GM21619 (cell line): Measurements from ENCODE around the gene ST3GAL4.

ENCODE experiments used
- ATAC-seq: cut with Tn5 transposase; IDR thresholded peaks from one replicate; pipeline ENCODE4 v1.9.1; 2021; ENCODE audit not compliant: unreplicated experiment

Gene ST3GAL4

DNA sequence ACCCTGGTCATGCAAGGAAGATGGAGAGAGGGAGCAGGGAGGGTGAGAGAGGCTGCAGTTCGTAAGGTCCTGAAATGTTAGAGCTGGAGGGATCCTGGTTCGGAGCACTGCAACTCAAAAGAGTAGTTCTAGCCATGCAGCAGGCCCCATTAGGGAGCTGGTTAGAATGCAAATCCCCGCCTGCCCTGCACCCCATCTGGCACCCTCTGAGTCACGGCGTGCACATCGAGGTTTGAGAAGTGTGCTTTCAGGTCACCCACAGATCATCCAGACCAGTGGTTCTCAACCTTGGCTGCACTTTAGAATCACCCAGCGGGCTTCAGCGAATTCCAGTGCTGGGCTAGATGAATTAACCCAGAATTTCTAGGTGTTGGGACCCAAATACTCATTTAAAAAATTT lies 48.2 kb downstream of the ST3GAL4 start:
- peak; percentile 99 for ATAC-seq

DNA sequence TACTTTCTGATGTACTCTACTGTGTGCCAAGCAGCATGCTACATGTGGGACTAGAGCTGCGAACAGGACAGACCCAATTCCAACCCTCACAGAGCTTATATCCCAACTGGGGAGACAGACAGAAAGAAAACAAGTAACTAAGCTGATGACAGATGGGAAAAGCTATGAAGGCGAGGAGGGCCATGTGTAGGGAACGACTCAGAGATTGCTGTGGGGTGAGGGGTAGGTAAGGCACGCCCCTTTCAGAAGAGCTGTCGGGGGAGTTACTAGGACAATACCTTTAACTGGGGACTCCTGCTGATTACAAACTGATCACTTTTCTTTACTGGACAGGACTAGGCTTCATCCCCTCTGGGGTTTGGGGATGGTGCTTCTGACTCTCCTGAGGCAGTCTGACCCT lies 48.9 kb downstream of the ST3GAL4 start:
- ATAC-seq = no peak

DNA sequence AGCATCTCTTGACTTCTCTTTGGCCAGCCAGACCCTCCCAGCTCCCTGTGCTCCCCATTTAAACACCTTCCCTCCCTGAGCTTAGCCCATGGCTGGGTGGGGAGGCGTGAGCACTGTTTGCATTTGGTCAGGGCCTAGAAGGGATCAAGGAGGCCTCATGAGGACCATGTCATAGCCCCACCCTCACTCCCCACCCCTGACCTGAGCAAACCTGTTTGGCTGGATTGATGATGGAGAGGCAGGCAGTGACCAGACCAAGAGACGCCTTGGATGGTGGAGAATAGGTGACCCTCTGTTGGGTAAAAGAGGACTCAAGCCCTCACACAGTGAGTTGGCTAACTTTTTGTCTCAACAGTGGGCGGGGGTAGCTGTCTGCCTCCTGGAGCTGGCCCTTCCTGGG lies 49.9 kb downstream of the ST3GAL4 start:
- no peak for ATAC-seq

DNA sequence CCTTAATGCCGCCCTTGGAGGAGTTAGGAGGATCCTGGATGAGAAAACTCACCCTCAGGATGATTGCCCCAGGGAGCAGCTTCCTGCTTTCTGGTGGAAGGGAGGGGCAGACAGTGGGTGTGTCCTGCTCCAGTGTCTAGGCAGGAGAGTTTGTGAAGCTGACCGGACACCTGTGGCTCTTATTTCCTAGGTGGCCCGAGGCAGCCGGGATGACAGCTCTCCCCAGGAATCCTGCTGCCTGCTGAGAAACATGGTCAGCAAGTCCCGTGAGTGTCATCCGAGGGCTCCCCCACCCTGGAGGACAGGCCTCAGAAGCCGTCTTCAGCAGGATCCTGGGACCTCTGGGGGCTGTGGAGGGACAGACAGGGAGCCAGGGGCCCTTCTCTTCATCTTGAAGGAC lies 50.4 kb downstream of the ST3GAL4 start:
- no peak for ATAC-seq

DNA sequence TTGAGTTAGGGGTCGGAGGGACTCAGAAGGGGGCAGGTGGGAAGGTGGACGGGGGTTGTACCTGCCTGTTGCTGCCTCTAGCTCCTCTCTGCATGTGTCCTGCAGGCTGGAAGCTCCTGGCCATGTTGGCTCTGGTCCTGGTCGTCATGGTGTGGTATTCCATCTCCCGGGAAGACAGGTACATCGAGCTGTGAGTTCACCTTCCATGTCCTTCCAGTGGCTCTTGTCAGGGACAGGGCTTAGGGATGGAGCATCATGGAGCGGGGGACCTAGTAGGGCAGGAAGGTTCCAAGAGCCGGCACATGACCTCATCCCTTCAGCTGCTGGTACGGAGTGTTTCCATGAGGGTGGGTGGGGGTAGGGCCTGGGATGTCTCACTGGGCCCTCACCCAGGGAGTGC lies 50.9 kb downstream of the ST3GAL4 start:
- no peak for ATAC-seq

DNA sequence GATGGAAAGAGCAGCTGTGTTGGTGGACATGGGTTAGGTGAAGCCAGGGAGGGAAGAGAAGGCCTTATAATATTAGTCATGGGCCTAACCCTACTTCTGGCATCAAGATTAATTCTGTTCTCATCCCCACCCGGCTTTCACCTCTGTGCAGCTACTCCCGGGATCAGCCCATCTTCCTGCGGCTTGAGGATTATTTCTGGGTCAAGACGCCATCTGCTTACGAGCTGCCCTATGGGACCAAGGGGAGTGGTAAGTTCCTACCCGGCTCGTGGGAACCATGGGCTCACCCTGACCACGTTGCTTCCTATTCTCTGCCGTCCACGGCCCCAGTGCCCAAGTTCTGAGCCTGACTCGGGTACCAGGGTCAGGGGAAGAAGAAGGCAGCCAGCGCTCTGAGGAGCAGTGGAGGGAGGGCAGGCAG lies 51.6 kb downstream of the ST3GAL4 start:
- ATAC-seq = no peak

DNA sequence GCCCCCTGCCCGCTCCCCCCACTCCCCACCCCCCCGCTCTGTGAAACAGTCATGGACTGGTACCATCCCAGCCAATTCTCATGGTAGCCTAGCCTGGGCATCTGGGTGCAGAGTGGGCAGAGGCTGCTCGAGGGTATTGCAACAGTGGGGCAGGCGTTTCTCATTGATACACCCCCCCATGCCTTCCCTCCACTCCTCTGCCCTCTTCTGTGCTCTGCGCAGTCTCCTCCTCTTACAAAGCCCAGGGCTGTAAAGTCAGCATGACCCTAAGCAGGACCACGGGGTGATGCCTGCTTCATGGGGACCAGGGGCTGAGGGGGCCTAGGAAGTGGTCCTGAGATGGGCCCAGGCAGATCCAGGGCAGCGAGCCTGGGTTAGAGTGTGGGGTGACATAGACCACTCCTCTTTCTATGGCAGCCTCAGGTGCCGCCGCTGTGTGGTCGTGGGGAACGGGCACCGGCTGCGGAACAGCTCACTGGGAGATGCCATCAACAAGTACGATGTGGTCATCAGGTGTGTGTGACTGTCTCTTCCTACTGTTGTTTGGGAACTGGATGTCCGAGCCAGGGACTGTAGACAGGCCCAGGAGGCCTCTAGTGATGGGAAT lies 52.3 kb downstream of the ST3GAL4 start:
- ATAC-seq = no peak

DNA sequence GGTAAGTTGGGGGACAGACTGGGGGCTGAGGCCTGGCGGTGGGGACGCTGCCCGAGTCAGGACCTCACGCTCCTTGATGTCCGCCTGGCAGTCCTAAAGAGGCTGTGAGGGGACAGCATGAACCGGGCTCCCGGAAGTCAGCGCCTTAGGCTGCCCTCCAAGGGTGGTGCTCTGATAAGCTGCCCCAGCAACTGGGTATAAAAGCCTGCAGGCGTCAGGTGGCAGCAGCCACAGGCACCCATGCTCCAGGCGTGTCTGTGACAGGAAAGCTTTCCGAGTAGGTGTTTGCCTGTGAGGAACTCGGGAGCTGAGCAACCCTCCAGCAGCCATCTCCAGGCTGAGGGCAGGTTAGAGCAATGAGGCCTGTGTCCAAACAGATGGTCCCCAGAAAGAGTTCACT lies 53.0 kb downstream of the ST3GAL4 start:
- no peak for ATAC-seq

DNA sequence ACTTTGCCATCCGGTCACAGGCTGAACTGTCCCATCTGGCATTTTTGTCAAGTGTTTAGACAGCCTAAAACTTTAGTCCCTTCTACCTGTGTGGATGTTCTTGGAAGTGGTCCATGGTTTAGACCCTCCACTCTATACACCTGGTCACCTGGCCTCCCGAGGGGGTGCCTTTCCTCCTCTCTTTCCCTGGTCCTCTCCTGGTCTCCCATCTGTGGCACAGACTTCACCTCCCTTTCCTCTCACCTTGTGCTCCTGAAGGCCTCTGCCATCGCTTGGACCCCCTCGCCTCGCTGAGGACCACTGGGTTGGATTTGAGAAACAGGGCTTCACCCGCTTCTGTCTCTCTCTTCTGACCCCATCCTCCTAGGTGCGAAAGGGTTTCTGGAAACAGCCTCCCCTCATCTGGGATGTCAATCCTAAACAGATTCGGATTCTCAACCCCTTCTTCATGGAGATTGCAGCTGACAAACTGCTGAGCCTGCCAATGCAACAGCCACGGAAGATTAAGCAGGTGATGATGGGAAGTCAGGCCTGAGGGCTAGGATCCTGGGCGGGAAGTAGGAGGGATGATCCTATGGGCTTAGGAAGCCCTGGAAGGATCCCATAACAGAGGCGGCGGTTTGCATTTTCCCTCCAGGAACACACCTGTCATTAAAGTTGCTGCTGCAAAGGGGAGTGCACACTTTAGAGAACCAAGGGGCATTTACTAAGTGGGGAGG lies 53.6 kb downstream of the ST3GAL4 start:
- no peak for ATAC-seq

DNA sequence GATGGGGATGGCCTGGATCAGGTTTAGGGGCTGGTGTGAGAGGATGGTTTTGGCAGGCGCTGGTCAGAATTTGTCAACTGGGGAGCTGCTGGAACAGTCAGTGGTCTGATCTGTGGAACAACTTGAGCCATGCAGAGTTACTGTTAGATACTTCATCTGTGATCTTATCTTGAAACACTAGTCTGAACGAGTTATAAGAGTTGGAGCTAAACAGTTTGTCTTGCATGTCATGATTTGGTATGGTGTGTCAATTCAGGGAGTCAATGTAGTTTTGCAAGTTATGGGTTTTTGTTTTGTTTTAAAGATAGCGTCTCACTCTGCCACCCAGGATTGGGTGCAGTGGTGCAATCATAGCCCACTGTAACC lies 54.1 kb downstream of the ST3GAL4 start:
- no peak for ATAC-seq

DNA sequence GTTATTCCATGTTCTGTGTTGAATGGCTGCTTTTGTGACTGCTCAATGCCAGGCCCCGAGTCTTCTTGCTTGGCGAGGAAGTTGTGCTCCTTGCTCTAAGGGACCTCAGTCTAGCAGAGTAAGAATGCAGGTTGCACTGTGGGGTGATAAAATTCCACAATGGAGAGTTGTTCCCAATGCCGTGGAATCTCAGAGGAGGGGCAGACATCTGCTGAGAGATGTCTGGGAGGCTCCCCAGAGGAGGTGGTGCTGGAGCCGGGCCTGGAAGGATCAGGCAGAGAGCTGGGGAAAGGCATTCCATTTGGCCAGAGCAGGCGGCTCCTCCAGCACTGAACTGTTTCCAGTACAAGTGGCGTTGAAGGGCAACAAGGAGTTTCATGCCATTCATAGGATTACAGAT lies 55.2 kb downstream of the ST3GAL4 start:
- no peak for ATAC-seq

DNA sequence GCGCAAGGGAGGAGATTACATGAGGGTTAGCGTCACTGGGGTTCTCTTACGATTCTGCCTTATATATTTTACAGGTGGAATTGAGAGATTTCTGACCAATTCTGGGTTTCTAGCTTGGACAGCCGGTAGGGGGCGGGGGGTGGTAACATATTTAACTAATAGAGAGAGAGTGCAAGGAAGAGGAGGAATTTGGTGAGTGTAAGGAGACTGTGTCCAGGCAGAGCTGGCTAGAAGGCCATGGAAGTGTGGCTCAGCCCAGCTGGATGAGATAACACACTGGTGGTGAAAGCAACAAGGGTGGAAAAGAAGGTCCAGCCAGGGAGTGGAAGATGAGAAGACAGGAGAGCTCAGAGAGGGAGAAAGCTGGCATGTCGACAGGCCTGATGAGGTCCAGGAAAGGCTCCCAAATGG lies 56.5 kb downstream of the ST3GAL4 start:
- no peak for ATAC-seq

DNA sequence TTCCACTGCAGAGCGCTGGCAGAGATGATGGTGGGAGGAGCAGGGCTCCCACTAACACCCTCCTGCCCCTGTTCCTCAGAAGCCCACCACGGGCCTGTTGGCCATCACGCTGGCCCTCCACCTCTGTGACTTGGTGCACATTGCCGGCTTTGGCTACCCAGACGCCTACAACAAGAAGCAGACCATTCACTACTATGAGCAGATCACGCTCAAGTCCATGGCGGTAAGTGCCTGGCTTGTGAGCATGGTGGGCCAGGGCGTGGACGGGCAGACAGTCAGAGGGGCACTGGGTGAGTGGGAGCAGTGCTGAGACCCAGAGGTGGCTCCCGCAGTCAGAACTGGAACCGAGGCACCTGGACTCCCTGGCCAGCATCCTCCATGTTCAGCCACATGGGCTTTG lies 57.9 kb downstream of the ST3GAL4 start:
- ATAC-seq = no peak

DNA sequence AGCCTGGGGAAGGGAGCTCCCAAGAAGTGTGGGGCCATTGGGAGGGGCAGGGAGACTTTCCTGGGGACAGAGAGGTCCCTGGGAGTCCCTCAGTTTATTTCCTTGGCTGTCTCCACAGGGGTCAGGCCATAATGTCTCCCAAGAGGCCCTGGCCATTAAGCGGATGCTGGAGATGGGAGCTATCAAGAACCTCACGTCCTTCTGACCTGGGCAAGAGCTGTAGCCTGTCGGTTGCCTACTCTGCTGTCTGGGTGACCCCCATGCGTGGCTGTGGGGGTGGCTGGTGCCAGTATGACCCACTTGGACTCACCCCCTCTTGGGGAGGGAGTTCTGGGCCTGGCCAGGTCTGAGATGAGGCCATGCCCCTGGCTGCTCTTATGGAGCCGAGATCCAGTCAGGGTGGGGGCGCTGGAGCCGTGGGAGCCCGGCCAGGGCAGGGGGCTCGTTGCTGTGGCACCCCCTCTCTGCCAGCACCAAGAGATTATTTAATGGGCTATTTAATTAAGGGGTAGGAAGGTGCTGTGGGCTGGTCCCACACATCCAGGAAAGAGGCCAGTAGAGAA lies 58.4 kb downstream of the ST3GAL4 start:
- ATAC-seq = no peak

DNA sequence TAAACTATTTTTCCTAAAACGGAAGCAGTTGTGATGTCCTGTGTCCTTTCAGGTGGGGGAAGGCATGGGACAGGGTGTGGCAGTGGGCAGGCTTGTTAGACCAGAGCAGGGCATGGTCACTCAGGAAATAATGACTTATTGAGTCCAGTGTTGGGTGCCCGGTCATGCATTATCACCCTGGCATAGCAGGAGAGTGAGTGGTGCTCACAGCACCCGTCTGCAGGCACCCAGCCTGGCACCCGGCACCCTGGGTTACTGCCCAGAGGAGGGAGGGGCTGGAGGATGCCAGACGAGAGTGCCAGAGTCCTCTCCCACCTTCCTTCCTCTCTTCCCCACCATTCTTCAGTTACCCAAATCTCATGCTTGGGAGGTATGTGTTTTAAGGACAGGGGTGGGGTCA lies 59.1 kb downstream of the ST3GAL4 start:
- no peak for ATAC-seq

DNA sequence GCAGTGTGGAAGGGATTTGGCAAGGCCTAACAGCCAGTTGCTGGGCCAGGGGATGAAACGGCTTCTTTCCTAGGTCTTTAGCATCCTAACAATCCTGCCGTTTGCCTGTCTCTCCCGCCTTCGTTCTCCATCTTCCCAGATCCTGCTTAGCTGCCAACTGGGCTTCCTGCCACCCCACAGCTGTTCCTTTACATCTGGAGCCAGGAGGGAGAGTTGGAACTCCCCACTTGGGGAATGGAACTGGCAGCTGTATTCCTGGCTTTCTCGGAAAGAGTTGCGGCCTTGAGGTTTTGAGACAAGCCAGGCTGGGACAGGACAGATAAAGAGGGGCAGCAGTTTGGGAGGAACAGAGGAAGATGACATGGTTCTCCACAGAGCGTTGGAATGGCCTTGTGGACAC lies 59.6 kb downstream of the ST3GAL4 start:
- no peak for ATAC-seq

DNA sequence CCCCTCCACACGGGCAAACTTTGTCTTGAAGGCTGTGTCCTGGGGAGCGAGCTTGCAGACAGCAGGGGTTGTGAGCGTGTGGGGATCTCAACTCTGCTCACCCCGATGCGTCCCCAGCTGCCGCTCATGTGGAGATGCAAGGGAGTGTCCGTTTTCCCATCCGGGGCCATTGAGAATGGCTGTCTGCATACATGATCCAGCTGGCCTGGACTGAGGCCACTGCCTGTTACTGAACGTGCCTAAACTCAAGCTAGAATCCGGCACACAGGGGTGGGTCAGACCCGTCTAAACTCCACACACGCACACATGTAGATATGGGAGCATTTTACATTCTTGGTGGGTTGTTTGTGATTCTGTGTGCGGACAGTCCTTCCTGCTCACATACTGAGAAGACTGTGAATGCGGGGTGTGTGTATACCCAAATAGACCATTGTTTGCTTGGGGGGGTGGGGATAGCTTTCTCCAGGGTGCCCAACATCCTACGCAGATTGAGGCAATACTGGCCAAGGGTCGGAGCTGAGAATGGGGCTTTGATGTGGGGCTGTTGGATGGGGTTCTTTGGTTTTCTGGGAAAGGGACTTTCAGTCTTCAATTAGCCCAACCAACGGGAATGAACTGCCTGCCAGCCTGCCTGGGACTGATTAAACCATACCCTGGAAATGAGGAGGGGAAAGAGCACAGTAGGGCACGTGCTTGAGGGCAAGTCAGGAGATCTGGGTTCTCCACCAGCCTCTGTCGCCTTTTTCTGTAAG lies 60.4 kb downstream of the ST3GAL4 start:
- ATAC-seq = no peak

DNA sequence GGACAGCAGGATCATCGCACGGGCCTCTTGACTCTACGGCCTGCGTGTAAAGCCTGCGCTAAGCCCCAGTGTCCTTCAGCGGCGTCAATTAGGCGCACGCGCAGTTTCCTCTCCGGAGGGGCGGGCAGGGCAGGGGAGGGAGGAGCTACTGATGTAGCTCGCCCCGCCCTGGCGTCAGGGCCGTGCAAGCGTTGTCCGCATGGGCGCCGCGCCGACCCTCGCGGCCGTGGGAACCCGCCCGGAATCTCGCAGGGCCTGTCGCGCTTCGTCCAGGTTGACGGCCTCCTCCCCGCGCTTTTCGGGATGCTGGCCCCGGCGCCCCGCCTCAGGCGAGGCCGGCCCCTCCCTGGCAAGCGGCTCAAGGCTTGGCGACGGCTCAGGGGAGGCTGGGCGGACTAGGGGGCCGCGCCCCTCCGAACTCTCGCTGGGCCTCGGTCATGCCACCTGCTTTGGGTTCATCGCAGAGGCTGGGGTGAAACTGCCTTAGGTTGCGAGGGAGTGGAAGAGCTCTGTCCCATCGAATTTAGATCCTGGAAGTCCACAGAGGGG lies 61.1 kb downstream of the ST3GAL4 start:
- peak; percentile 82 for ATAC-seq

DNA sequence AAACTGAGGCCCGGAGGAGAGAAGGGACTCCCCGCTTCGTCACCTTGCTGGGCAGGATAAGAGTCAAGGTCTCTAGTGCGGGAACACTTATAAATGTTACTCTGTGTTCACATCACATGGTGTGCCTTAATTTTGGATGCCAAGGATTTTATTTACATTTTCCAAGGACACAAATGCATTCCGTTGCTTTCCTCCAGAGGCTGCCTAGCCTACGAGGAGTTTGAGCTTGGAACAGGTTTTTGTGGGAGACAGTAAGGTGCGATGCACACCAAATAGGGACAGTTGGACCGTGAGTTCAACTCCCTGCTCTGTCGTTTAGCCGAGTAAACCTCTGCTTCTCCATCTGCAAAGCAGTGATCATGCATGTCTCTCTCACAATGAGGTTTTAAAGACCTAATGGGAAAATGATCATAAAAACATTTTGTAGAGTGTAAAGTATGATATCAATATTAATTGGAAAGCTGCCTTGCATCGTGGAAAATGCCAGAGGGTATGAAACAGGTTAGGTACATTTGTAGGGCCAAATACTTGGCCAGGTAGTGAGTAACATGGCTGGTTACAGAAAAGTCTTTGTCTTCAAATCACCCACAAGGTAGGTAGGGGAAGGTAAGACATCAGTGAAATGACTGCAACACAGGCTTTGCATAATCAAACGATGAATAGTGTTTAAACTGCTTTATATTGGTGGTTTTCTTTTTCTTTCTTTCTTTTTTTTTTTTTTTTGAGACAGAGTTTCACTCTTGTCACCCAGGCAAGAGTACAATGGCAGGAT lies 61.8 kb downstream of the ST3GAL4 start:
- no peak for ATAC-seq

DNA sequence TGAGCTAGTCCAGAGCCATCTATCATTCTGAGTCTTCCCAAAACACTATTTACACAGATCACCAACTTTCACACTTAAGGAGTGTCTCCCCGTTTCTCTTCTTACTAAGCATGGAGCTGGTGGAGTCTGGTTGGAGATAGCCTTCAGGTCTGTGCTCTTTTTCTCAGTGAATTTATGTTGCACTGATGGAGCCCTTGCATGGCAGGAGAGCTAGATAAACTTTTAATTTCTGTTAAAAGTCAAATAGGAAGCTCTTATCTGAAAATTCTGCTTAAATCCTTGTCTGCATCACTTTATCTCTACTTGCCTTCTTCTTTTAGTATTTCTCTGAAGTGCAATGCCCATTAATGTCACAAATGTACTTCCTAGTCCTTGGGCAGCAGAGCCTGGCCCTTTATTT lies 63.4 kb downstream of the ST3GAL4 start:
- no peak for ATAC-seq
